Activated T-cell treated with anti-CD3 and anti-CD28 coated beads, Interleukin-2, amount 50 U/mL, for 48 hours (primary cell): ENCODE measurements around the gene PLPP3.

ENCODE experiments used
- DNase-seq, 2 experiments: peaks; one replicate each; pipeline ENCODE4 v3.0.0-alpha.2; 2020

Gene PLPP3

GRCh38 chr1:56545711-56546110 lies 33.7 kb downstream of the PLPP3 start:
- no peak for DNase-seq

GRCh38 chr1:56543783-56544612 lies 35.4 kb downstream of the PLPP3 start:
- no peak for DNase-seq

GRCh38 chr1:56542651-56543050 lies 36.7 kb downstream of the PLPP3 start:
- DNase-seq = no peak

- no peak for DNase-seq
Measured at GRCh38 chr1:56541408-56541807, 38.0 kb downstream of the PLPP3 start.

- no peak for DNase-seq
Measured at GRCh38 chr1:56540467-56540866, 38.9 kb downstream of the PLPP3 start.

- no peak for DNase-seq
Measured at GRCh38 chr1:56539520-56539931, 39.8 kb downstream of the PLPP3 start.

- no peak for DNase-seq
Measured at GRCh38 chr1:56538532-56538931, 40.8 kb downstream of the PLPP3 start.

GRCh38 chr1:56537660-56538059 lies 41.7 kb downstream of the PLPP3 start:
- DNase-seq = no peak

- DNase-seq = no peak
Measured at GRCh38 chr1:56535939-56536338, 43.4 kb downstream of the PLPP3 start.

- DNase-seq = no peak
Measured at GRCh38 chr1:56535362-56535761, 44.0 kb downstream of the PLPP3 start.

GRCh38 chr1:56534130-56534651 lies 45.2 kb downstream of the PLPP3 start:
- no peak for DNase-seq

GRCh38 chr1:56533621-56534020 lies 45.7 kb downstream of the PLPP3 start:
- DNase-seq = no peak

GRCh38 chr1:56533197-56533596 lies 46.2 kb downstream of the PLPP3 start:
- no peak for DNase-seq

GRCh38 chr1:56532350-56532683 lies 47.0 kb downstream of the PLPP3 start:
- DNase-seq = no peak

- no peak for DNase-seq
Measured at GRCh38 chr1:56531624-56532349, 47.6 kb downstream of the PLPP3 start.

GRCh38 chr1:56529801-56530200 lies 49.6 kb downstream of the PLPP3 start:
- DNase-seq = no peak

GRCh38 chr1:56527548-56528302 lies 51.6 kb downstream of the PLPP3 start:
- no peak for DNase-seq

GRCh38 chr1:56526571-56527174 lies 52.7 kb downstream of the PLPP3 start:
- DNase-seq = no peak

- DNase-seq = no peak
Measured at GRCh38 chr1:56525489-56526041, 53.8 kb downstream of the PLPP3 start.

- DNase-seq = no peak
Measured at GRCh38 chr1:56524263-56524662, 55.1 kb downstream of the PLPP3 start.

GRCh38 chr1:56522680-56523079 lies 56.7 kb downstream of the PLPP3 start:
- no peak for DNase-seq

- no peak for DNase-seq
Measured at GRCh38 chr1:56520016-56520601, 59.3 kb downstream of the PLPP3 start.
